Endometrial microvascular endothelial cells (primary cell): ENCODE data around the gene PCDHAC2. TPM values are rescaled to one million over a fixed set of nuclear protein-coding genes. Genes with fewer than 3 reads are reported as not detected.

Experiments
- in situ Hi-C: cut with HindIII; loops from 2 replicates; pipeline ENCODE4 v1.10.0; 2017; ENCODE audit warnings: low sequenced_read_pairs, low pct_unique_long_range_greater_than_20kb; ENCODE audit errors: inconsistent ontology term
- total RNA-seq: library from RNA; depleted of rRNA; stranded (reverse); fragments of >200 nt; gene quantifications from one replicate; pipeline ENCODE4 v1.2.3, GENCODE V29; 2015; ENCODE audit errors: inconsistent ontology term

Gene PCDHAC2
- total RNA-seq, 1 donor from 2014 or later = not detected

DNA sequence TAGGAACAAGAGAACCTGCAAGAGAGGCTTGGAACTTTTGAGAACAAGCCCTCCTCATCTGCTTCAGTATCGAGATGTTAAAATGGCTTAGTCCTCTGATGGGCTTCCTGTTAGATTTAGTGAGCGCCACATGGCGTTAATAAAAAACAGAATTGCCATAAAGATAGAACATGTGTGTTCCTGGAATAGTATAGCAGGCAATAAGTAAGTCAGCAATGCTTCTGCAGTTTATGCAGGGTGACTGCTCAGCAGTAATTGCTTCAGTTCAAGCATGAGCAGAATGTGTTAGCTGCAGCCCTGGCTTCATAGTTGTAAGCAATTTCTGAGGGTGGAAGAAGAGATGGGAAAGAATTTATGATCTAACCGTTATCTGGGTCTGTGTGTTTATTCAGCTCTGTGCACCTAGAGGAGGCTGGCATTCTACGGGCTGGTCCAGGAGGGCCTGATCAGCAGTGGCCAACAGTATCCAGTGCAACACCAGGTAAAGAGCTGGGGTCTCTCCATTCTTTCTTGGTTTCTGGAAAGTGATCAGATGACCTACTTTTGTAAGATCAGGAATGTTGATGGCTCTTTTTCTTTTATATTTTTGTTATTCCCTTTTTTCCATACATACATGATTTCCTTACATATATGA, 15.9 kb downstream of the PCDHAC2 start:
- in situ Hi-C loops = no loop called here

GRCh38 chr5:140986117-140986521, 19.8 kb downstream of the PCDHAC2 start:
- in situ Hi-C loops = no loop called here

GRCh38 chr5:140988100-140988499, 21.8 kb downstream of the PCDHAC2 start:
- in situ Hi-C loops = no loop called here

- in situ Hi-C loops = no loop called here
Observed at GRCh38 chr5:140988608-140989007, 22.3 kb downstream of the PCDHAC2 start.

DNA sequence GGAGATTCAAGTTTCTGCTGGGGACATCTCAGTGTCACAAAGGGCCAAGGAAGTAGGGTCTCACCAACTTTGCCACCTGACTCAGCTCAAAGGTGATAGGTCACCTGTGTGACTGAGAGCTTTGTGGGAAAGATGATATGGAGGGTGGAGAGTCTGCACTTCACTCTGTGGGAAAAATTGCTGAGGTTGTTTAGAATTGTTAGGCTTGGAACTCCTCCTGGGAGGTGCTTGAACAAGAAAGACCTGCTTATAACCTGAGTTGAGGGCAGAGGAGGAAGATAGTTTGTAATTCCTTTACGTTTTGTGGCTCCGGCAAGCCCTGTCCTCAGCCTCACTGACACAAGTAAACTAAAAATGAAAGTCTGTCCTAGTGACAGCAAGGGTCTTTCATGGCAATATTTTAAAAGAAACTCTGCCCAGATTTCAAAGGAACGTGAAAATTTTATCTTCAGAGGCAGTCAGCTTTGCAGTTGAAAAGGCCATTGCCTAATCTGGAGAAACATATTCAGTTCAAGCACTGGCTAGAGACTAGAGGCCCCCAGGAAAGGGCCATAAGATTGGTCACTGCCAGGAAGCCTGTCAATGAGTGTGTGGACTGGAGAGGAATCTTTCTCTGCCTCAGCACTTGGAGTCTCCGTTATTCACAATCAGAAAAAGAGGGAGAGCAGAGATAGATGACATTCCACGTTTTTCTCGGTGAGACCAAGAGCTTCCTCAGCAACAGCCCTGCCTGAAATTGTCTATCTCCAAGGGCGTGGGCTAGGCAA, 23.2 kb downstream of the PCDHAC2 start:
- in situ Hi-C loops = no loop called here

DNA sequence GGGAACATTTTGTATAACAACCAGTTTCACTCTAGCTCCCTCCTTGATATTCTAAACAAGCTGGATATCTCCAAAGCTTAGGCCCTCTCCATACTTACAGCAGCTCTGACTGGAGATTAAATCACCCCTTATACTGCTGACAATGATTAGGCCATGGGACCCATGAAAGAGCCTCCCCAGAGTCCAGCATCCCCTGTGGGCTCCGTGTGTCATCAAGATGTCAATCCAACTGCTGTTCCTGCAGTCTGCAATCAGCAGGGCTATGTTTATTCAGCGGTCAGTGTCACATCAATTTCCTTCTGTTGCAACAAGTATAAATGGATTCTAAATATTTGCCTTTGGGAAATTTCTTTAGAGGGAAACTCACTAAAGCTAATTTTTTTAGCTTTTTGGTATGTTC, 26.6 kb downstream of the PCDHAC2 start:
- in situ Hi-C loops = no loop called here

GRCh38 chr5:140996060-140996459, 29.8 kb downstream of the PCDHAC2 start:
- in situ Hi-C loops = no loop called here

- in situ Hi-C loops = no loop called here
Observed at GRCh38 chr5:140998921-140999410, 32.7 kb downstream of the PCDHAC2 start.

DNA sequence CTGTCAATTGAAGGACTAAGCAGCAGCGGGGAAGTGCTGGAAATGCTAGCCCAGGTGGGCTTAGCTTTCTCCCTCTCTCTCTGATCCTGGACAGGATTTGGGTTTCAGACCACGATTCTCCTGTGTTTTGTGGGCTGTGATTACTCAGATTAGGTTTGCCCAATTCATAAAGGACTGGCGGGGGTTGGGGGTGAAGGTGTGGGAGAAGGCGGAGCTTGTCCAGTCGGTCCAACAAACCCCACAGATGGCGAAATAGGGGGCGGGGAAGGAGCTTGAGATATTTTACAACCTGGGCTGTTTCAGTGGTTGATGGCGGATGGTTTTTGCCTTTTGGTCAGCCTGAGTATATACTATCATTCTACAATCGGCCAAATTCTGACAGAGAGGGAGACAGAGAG, 35.2 kb downstream of the PCDHAC2 start:
- in situ Hi-C loops = no loop called here

DNA sequence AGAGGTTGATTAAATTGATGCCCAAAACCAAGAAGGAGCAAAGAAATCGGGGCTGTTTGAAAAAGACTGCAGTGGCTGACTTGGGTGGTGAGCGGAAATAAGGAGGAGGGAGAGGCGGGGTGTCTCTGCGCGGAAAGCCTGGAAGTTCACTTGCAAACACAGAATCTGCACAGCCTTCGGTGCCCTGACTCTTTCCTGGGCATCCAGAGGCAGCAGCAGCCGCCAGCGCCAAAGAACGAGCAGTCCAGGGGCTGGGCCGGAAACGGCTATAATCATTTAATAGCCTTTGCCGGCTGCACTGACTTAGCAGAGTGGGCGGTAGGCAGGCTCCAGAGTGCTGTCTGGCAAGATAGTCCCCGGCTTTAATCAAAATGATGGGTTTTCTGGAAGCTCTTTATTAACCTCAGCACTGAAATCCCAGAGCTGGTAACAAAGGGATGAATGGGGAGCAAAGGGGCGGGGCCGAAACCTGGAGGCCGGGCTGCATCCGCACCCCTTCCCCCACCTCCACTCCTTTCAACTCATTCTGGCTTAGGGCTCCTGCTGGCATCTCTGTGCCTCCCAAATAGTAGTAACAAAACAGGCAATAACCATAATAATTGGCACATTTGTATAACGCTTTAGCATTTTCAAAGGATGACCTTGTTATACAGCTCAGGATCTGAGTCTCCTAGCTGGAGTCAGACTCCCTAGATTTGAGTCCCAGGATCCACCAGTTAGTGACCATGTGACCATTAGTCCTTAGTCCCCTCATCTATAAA, 35.7 kb downstream of the PCDHAC2 start:
- in situ Hi-C loops = no loop called here

DNA sequence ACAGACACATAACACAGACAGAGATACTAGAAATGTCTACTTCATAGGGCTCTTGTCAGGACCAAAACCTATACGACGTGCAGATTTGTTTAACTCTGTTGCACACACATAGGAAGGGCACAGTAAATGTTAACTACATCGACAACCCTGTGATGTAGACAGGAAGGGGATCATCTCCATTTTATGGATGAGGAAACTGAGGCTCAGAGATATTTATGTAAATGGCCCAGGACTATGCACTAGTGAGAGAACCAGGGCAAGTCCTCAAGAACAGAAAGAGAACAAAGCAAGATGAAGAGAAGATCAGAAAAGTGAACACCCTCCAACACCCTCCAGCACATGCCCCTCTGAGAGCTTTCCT, 36.3 kb downstream of the PCDHAC2 start:
- in situ Hi-C loops = no loop called here

- in situ Hi-C loops = no loop called here
Observed at GRCh38 chr5:141003031-141003430, 36.8 kb downstream of the PCDHAC2 start.

DNA sequence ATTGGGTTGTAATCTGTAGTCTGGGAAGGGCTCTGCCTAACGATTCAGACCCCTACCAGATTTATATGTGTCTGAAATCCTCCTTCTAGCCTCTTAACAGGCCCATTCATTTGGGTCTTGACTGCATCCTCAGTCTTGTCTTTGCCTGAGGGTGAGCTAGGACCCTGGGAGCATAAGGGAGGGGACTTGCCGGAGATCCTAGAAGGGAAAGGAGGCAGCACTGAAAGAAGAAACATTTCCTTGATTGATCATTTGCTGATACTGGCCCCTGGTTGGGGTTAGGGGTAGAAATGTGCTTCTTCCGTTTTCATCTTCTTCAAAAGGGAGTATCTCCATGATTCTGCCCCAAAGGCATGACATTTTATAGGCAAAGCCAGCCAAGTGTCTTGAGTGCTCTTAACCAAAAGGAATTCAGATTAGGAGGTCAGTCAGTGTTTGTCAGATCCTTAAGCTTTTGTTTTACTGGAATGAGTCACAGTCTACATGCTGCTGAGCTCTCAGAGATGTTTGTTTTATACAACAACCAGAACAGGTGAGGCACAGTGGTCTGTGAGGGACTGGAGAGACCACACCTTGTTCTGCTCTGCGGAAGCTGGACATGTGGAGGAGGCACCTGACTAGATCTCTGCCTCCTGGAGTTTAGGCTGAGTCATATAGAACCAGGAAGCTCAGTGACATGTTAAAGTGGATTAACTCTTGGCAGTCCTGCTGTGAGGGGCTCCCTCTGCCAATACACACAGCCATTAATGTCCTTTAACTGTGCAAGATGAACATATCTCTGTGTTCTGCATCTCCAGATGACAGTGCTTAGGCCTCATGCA, 37.7 kb downstream of the PCDHAC2 start:
- in situ Hi-C loops = no loop called here

- in situ Hi-C loops = no loop called here
Observed at GRCh38 chr5:141007791-141008190, 41.5 kb downstream of the PCDHAC2 start.

GRCh38 chr5:141010047-141010793, 43.9 kb downstream of the PCDHAC2 start:
- in situ Hi-C loops = no loop called here

DNA sequence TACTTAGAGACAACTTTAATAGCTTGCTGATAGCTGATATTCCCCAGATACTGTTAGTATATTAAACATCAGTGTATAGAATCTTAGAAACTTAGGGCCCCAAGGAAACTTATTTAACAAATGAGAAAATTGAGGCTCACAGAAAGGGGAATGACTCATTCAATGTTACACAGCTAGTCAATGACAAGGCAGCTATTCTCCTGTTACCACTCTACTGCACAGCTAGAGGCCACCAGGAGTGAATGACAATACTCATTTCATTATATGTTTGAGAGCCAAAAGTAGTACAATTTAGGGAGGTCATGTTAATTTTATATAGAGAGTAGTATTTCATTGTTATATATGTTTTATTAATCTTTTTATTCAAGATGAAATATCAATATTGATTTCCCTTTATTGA, 51.7 kb downstream of the PCDHAC2 start:
- in situ Hi-C loops = no loop called here
